Parathyroid adenoma (tissue), 2 donors: ENCODE results near the gene TIMM29.

Source experiments
- H2AFZ ChIP-seq: fragments of 300-600 bp; sonication (generic); one replicate; pipeline ENCODE4 v1.7.0; 2017; ENCODE audit warnings: antibody characterized with exemption, mild to moderate bottlenecking
- H3K27ac ChIP-seq: fragments of 300-600 bp; sonication (generic); one replicate; pipeline ENCODE4 v1.7.0; 2017
- H3K27me3 ChIP-seq: fragments of 300-600 bp; sonication (generic); one replicate; pipeline ENCODE4 v1.7.0; 2017; ENCODE audit warnings: low read length; ENCODE audit not compliant: control insufficient read depth, insufficient read depth
- H3K36me3 ChIP-seq: fragments of 300-600 bp; sonication (generic); one replicate; pipeline ENCODE4 v1.7.0; 2017; ENCODE audit warnings: low read length; ENCODE audit not compliant: control insufficient read depth, insufficient read depth
- H3K4me1 ChIP-seq: fragments of 300-600 bp; sonication (generic); one replicate; pipeline ENCODE4 v1.7.0; 2017; ENCODE audit warnings: control low read depth
- H3K4me2 ChIP-seq: fragments of 300-600 bp; sonication (generic); one replicate; pipeline ENCODE4 v1.7.0; 2017; ENCODE audit warnings: low read length
- H3K4me3 ChIP-seq: fragments of 300-600 bp; sonication (generic); one replicate; pipeline ENCODE4 v1.7.0; 2017; ENCODE audit warnings: low read depth, low read length
- H3K79me2 ChIP-seq: fragments of 300-600 bp; sonication (generic); one replicate; pipeline ENCODE4 v1.7.0; 2017; ENCODE audit warnings: control low read depth
- H3K9ac ChIP-seq: fragments of 300-600 bp; sonication (generic); one replicate; pipeline ENCODE4 v1.7.0; 2017; ENCODE audit warnings: mild to moderate bottlenecking
- H3K9me3 ChIP-seq: fragments of 300-600 bp; sonication (generic); one replicate; pipeline ENCODE4 v1.7.0; 2017; ENCODE audit warnings: low read length; ENCODE audit not compliant: control insufficient read depth
- CTCF ChIP-seq: fragments of 300-600 bp; sonication (generic); IDR thresholded peaks from one replicate; pipeline ENCODE4 v1.7.0; 2017; ENCODE audit warnings: antibody characterized with exemption, mild to moderate bottlenecking
- donor health status: primary hyperparathyroidism.

TIMM29 gene

DNA sequence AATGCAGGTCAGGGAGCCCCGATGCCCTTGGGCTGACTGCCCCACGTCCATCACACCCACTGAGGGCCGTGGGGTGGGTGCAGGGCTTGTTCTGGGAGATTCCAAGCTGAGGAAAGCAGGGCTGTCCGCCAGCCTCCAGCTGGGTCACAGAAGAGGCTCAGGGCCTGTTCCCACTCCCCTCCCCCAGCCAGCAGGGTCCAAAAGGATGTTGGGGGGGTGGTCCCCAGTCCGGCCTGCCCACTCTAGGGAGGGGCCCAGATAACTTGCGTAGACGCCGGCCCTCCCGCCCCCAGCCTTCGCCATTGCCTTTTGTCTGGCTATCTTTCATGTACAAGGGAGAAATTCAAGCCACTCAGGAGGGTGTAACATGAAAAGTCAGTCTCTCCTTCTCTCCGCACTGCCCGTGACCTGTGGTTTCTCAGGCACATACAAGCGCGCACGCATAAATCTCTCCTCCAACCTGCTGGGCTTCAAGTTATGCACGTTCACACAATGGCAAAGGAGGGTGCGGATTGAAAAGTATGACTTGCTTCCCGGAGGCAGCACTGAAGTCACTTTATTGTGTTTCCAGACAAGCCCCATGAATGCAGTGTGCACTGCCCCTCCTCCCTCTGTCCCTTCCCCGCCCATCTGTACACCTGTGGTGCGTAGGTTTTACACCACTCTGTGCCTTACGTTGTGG, 37.1 kb upstream of the TIMM29 start:
- H3K79me2 ChIP-seq: peaks cover 45% of the 10 kb centered on the region
- H3K4me2 ChIP-seq: no peak overlapping the region
- peaks cover 5% of the 10 kb centered on the region for H3K4me1 ChIP-seq
- H3K36me3 ChIP-seq: no peaks in the 10 kb centered on the region
- no peak for TF ChIP-seq CTCF
- H3K27ac ChIP-seq: no peak overlapping the region
- H3K27me3 ChIP-seq: no peaks in the 10 kb centered on the region
- no peak overlapping the region for H2AFZ ChIP-seq
- H3K9me3 ChIP-seq: no peaks in the 10 kb centered on the region
- no peak overlapping the region for H3K9ac ChIP-seq
- H3K4me3 ChIP-seq: no peak overlapping the region

DNA sequence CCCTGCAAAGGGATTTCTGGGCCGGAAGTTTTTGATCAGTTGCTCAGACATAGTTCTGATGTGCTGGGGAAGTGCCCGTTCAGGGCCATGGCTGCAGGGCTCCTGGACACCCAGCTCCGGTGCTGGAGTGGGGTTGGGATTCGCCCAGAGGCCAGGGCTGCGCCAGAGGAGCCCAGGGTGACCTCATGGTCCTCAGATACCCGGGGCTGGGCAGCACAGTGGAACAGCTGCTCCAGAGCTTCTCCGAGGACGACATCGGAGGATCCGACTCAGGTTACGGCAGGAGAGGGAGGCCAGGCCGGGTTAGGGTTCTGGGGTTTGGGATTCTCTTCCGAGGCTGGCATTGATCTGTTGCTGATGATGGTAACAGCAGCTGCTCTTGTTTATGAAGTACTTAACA, 36.4 kb upstream of the TIMM29 start:
- H3K4me1 ChIP-seq: peaks cover 12% of the 10 kb centered on the region
- no peak overlapping the region for H3K4me2 ChIP-seq
- no peak for TF ChIP-seq CTCF
- H3K79me2 ChIP-seq: peaks cover 40% of the 10 kb centered on the region
- no peaks in the 10 kb centered on the region for H3K27me3 ChIP-seq
- no peaks in the 10 kb centered on the region for H3K36me3 ChIP-seq
- no peak overlapping the region for H3K27ac ChIP-seq
- H3K4me3 ChIP-seq: no peak overlapping the region
- H3K9ac ChIP-seq: no peak overlapping the region
- no peaks in the 10 kb centered on the region for H3K9me3 ChIP-seq
- H2AFZ ChIP-seq: no peak overlapping the region

DNA sequence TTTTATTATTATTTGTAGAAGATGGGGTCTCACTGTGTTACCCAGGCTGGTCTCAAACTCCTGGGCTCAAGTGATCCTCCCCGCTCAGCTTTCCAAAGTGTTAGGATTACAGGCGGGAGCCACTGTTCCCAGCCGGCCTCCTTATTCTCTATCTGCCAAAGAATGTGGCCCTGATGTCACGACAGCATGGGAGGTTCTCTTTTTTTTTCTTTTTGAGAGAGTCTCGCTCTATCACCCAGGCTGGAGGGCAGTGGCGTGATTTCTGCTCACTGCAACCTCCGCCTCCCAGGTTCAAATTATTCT, 33.7 kb upstream of the TIMM29 start:
- Histone ChIP-seq H3K4me1 (peaks cover 20% of the 10 kb centered on the region), H3K4me3 (no peak overlapping the region)

DNA sequence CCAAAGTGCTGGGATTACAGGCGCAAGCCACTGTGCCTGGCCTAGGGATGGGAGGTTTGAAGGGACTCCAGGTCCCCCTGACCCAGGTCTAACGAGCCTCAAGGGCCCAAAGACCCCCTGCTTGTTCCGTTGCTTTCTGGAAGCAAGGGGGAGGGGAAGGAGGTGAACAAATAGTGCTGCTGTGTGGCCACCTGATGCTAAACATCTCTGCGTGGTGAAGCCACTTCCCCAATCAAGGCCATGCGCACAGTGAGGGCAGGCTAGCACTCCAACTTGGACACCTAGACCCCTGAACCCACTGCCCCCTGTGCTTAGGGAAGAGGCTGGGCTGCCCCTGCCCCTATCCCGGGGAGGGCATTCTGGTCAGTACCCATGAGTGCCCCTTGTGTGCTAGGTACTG, 33.2 kb upstream of the TIMM29 start:
- Histone ChIP-seq H3K27me3 (no peaks in the 10 kb centered on the region), H3K4me2 (no peak overlapping the region), H3K9ac (no peak overlapping the region), H3K4me1 (peaks cover 20% of the 10 kb centered on the region), H3K27ac (no peak overlapping the region), H2AFZ (no peak overlapping the region), H3K4me3 (no peak overlapping the region), H3K9me3 (no peaks in the 10 kb centered on the region), H3K36me3 (no peaks in the 10 kb centered on the region), H3K79me2 (peaks cover 50% of the 10 kb centered on the region)
- no peak for TF ChIP-seq CTCF

More for the DNA sequence above, 33.7 kb upstream of the TIMM29 start:
- Histone ChIP-seq H3K9me3 (no peaks in the 10 kb centered on the region), H3K4me2 (no peak overlapping the region), H3K27ac (no peak overlapping the region), H3K79me2 (peaks cover 47% of the 10 kb centered on the region), H3K9ac (no peak overlapping the region), H2AFZ (no peak overlapping the region), H3K36me3 (no peaks in the 10 kb centered on the region), H3K27me3 (no peaks in the 10 kb centered on the region)
- no peak for TF ChIP-seq CTCF

DNA sequence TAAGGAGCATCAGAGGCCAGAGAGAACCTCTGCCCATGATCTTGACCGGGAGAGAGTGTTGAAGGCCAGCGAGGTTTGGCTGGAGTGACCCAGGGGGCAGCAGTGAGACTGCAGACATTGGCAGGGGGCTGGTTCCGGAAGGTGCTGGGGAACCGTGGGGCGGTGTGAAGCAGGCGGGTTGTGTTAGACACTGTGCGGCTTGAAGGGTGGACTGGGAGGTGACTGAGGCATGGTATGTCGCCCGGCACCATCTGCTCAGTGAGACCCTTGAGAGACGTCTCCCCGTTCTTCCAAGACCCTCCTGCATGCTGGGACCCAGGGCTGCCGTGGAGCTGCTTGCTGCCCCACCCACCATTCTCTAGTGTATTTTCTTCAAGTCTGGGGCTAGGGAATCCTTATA, 32.7 kb upstream of the TIMM29 start:
- Histone ChIP-seq H3K27ac (no peak overlapping the region), H3K4me1 (peaks cover 20% of the 10 kb centered on the region), H3K9ac (no peak overlapping the region)

More for the DNA sequence above, 32.7 kb upstream of the TIMM29 start:
- TF ChIP-seq CTCF: no peak
- no peak overlapping the region for H2AFZ ChIP-seq
- no peaks in the 10 kb centered on the region for H3K9me3 ChIP-seq
- H3K79me2 ChIP-seq: peaks cover 49% of the 10 kb centered on the region
- H3K4me2 ChIP-seq: no peak overlapping the region
- H3K27me3 ChIP-seq: no peaks in the 10 kb centered on the region
- no peaks in the 10 kb centered on the region for H3K36me3 ChIP-seq
- H3K4me3 ChIP-seq: no peak overlapping the region
